HepG2 (cell line): ENCODE data around the gene TRAK1. TPM values are rescaled to one million over a fixed set of nuclear protein-coding genes. Genes with fewer than 3 reads are reported as not detected.

Experiments
- CC2D1A ChIP-seq: sonication (generic); formaldehyde crosslinking; IDR thresholded peaks from 2 replicates; pipeline ENCODE4 v1.8.1; 2023; ENCODE audit warnings: mild to moderate bottlenecking, missing genetic modification reagents
- EEA1 ChIP-seq: sonication (generic); formaldehyde crosslinking; IDR thresholded peaks from 2 replicates; pipeline ENCODE4 v1.5.1; 2020; ENCODE audit warnings: mild to moderate bottlenecking, missing genetic modification reagents, borderline replicate concordance
- HMG20B ChIP-seq: conservative IDR thresholded peaks from 2 replicates; pipeline ENCODE4 v1.6.1; 2016; ENCODE audit warnings: missing genetic modification reagents, missing compliant biosample characterization
- RXRA ChIP-seq: sonication (generic); formaldehyde crosslinking; IDR thresholded peaks from 2 replicates; pipeline ENCODE4 v1.5.1; 2020; ENCODE audit warnings: missing genetic modification reagents
- TSC22D2 ChIP-seq: sonication (generic); formaldehyde crosslinking; IDR thresholded peaks from 2 replicates; pipeline ENCODE4 v1.5.1; 2020; ENCODE audit warnings: missing genetic modification reagents, mild to moderate bottlenecking, borderline replicate concordance
- ZNF337 ChIP-seq: sonication (generic); formaldehyde crosslinking; IDR thresholded peaks from 2 replicates; pipeline ENCODE4 v1.5.1; 2020; ENCODE audit warnings: missing genetic modification reagents, low read depth, mild to moderate bottlenecking, borderline replicate concordance
- polyA plus RNA-seq, 8 experiments: library from polyadenylated mRNA; depleted of rRNA in 3 of 8; stranded (reverse) in 7 of 8; unstranded in 1 of 8; fragments of >200 nt; fragmentation: Illumina TruSeq in 4 of 8; extraction: Trizol in 4 of 8; gene quantifications; 2 replicates each; pipeline versions ENCODE4 v1.2.1 to v1.2.3, GENCODE V29; 2011 to 2016; ENCODE audit warnings: low read depth in 4 of 8, missing spikeins in 1 of 8, mixed read lengths in 1 of 8; ENCODE audit not compliant: insufficient read depth in 1 of 8
- total RNA-seq, 5 experiments: library from RNA; depleted of rRNA; stranded (reverse); fragments of >200 nt; fragmentation: Illumina TruSeq; extraction: Trizol; gene quantifications; 2 replicates each; pipeline ENCODE4 v1.2.3, GENCODE V29; 2016; ENCODE audit warnings: low read depth in 1 of 5
- TF ChIP-seq, protein P1 (sequence below): IDR thresholded peaks from 2 replicates; pipeline ENCODE4 v1.6.1; 2018; ENCODE audit warnings: missing genetic modification reagents
- TF ChIP-seq, protein P2 (sequence below): sonication (generic); formaldehyde crosslinking; IDR thresholded peaks from 2 replicates; pipeline ENCODE4 v1.5.0; 2020; ENCODE audit warnings: mild to moderate bottlenecking, missing genetic modification reagents, moderate library complexity
- TF ChIP-seq, protein P3 (sequence below): IDR thresholded peaks from 2 replicates; pipeline ENCODE4 v1.6.1; 2016; ENCODE audit warnings: missing compliant biosample characterization, missing genetic modification reagents, borderline replicate concordance
- TF ChIP-seq, protein P4 (sequence below): sonication (generic); formaldehyde crosslinking; IDR thresholded peaks from 2 replicates; pipeline ENCODE4 v1.8.1; 2023; ENCODE audit warnings: mild to moderate bottlenecking, missing genetic modification reagents
- TF ChIP-seq, protein P5 (sequence below): sonication (generic); formaldehyde crosslinking; IDR thresholded peaks from 2 replicates; pipeline ENCODE4 v1.4.0; 2020; ENCODE audit warnings: mild to moderate bottlenecking, missing genetic modification reagents
- TF ChIP-seq, protein P6 (sequence below), 2 experiments: sonication (generic) in 1 of 2; formaldehyde crosslinking in 1 of 2; IDR thresholded peaks; 2 replicates each; pipeline versions ENCODE4 v1.4.0 to v1.6.1; 2018 to 2020; ENCODE audit warnings: missing genetic modification reagents in 2 of 2, borderline replicate concordance in 1 of 2, low read depth in 1 of 2, mild to moderate bottlenecking in 1 of 2, missing biosample characterization in 1 of 2

The TRAK1 gene
- total and polyA plus RNA-seq, 2 of the 13 experiments (the other 11 are each of a cell fraction or from before 2014, with no cell fraction given): 20.5 to 46.6 TPM

DNA sequence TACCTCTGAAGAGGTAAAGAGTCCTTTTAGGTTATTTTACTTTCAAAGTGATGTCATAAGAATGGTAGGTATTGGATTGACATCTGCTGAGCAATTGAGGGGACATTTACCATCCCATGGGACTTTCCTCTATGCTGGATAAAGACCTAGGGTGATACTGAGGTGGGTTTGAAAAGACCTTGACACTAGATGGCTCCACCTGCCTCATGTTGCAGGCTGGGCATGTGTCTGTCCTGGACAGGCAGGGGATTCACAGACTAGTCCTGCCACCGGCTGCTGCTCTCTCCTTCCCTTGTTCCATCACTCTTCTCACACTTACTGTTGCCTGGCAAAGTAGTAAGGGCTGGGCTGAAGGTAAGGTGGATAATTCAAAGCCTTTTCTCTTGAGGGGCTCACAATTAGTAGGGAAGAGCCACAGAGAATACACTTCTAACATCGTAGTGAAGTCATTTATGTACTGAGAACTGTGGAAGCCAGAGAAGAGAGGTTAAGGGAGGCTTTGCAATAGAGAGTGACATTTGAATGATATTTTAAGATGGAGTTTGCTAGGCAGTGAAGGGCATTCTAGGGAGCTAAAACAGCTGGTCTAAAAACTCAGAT is 27.7 kb downstream of the TRAK1 start (continued):
- TF ChIP-seq, protein P1, sequence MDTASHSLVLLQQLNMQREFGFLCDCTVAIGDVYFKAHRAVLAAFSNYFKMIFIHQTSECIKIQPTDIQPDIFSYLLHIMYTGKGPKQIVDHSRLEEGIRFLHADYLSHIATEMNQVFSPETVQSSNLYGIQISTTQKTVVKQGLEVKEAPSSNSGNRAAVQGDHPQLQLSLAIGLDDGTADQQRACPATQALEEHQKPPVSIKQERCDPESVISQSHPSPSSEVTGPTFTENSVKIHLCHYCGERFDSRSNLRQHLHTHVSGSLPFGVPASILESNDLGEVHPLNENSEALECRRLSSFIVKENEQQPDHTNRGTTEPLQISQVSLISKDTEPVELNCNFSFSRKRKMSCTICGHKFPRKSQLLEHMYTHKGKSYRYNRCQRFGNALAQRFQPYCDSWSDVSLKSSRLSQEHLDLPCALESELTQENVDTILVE (CRISPR knock-in tag): no peak
- TF ChIP-seq TSC22D2: no peak
- TF ChIP-seq, protein P2, sequence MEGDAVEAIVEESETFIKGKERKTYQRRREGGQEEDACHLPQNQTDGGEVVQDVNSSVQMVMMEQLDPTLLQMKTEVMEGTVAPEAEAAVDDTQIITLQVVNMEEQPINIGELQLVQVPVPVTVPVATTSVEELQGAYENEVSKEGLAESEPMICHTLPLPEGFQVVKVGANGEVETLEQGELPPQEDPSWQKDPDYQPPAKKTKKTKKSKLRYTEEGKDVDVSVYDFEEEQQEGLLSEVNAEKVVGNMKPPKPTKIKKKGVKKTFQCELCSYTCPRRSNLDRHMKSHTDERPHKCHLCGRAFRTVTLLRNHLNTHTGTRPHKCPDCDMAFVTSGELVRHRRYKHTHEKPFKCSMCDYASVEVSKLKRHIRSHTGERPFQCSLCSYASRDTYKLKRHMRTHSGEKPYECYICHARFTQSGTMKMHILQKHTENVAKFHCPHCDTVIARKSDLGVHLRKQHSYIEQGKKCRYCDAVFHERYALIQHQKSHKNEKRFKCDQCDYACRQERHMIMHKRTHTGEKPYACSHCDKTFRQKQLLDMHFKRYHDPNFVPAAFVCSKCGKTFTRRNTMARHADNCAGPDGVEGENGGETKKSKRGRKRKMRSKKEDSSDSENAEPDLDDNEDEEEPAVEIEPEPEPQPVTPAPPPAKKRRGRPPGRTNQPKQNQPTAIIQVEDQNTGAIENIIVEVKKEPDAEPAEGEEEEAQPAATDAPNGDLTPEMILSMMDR: peak; percentile 92
- TF ChIP-seq, protein P3, sequence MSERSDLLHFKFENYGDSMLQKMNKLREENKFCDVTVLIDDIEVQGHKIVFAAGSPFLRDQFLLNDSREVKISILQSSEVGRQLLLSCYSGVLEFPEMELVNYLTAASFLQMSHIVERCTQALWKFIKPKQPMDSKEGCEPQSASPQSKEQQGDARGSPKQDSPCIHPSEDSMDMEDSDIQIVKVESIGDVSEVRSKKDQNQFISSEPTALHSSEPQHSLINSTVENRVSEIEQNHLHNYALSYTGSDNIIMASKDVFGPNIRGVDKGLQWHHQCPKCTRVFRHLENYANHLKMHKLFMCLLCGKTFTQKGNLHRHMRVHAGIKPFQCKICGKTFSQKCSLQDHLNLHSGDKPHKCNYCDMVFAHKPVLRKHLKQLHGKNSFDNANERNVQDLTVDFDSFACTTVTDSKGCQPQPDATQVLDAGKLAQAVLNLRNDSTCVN (CRISPR knock-in tag): no peak
- TF ChIP-seq, protein P4, sequence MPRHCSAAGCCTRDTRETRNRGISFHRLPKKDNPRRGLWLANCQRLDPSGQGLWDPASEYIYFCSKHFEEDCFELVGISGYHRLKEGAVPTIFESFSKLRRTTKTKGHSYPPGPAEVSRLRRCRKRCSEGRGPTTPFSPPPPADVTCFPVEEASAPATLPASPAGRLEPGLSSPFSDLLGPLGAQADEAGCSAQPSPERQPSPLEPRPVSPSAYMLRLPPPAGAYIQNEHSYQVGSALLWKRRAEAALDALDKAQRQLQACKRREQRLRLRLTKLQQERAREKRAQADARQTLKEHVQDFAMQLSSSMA: no peak
- TF ChIP-seq EEA1 (CRISPR knock-in tag): no peak
- TF ChIP-seq HMG20B (CRISPR knock-in tag): no peak
- TF ChIP-seq CC2D1A (CRISPR knock-in tag): no peak
- TF ChIP-seq, protein P5, sequence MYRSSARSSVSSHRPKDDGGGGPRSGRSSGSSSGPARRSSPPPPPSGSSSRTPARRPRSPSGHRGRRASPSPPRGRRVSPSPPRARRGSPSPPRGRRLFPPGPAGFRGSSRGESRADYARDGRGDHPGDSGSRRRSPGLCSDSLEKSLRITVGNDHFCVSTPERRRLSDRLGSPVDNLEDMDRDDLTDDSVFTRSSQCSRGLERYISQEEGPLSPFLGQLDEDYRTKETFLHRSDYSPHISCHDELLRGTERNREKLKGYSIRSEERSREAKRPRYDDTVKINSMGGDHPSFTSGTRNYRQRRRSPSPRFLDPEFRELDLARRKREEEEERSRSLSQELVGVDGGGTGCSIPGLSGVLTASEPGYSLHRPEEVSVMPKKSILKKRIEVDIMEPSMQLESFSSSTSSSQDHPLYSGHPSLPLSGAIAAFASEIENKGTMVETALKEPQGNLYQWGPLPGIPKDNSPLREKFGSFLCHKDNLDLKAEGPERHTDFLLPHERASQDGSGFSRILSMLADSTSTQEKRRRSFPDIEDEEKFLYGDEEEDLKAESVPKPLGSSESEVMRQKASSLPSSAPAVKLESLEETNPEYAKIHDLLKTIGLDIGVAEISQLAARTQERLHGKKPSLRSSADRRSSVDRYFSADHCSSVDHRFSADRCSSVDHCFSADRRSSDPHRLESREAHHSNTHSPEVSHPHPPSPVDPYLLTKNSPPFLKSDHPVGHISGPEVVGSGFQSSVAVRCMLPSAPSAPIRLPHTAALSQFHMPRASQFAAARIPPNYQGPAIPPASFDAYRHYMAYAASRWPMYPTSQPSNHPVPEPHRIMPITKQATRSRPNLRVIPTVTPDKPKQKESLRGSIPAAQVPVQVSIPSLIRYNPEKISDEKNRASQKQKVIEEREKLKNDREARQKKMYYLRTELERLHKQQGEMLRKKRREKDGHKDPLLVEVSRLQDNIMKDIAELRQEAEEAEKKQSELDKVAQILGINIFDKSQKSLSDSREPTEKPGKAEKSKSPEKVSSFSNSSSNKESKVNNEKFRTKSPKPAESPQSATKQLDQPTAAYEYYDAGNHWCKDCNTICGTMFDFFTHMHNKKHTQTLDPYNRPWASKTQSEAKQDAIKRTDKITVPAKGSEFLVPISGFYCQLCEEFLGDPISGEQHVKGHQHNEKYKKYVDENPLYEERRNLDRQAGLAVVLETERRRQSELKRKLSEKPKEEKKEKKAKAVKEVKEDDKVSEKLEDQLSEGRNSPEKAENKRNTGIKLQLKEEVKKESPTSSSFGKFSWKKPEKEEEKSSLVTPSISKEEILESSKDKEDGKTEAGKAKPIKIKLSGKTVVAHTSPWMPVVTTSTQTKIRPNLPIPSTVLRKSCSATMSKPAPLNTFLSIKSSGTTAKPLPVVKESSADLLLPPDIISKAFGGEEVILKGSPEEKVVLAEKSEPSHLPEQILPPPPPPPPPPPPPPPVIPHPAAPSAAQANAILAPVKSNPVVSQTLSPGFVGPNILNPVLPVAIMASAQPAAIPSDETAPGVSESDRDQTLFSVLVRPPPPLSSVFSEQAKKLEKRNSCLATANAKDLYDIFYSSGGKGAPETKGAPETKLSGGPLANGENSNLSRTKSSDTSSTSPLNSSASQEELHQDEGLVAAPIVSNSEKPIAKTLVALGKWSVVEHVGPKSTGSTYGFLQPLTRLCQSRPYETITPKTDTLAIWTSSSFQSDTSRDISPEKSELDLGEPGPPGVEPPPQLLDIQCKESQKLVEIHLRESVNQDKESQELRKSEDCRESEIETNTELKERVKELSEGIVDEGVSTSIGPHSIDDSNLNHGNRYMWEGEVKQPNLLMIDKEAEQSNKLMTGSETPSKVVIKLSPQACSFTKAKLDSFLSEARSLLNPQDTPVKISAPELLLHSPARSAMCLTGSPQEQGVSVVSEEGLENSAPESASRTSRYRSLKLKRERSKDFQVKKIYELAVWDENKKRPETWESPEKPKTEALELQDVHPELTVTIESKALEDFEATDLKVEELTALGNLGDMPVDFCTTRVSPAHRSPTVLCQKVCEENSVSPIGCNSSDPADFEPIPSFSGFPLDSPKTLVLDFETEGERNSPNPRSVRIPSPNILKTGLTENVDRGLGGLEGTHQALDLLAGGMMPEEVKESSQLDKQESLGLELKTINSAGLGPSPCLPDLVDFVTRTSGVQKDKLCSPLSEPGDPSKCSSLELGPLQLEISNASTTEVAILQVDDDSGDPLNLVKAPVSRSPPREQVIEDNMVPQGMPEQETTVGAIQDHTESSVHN (CRISPR knock-in tag): no peak
- TF ChIP-seq, protein P6, sequence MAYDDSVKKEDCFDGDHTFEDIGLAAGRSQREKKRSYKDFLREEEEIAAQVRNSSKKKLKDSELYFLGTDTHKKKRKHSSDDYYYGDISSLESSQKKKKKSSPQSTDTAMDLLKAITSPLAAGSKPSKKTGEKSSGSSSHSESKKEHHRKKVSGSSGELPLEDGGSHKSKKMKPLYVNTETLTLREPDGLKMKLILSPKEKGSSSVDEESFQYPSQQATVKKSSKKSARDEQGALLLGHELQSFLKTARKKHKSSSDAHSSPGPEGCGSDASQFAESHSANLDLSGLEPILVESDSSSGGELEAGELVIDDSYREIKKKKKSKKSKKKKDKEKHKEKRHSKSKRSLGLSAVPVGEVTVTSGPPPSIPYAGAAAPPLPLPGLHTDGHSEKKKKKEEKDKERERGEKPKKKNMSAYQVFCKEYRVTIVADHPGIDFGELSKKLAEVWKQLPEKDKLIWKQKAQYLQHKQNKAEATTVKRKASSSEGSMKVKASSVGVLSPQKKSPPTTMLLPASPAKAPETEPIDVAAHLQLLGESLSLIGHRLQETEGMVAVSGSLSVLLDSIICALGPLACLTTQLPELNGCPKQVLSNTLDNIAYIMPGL (CRISPR knock-in tag; IDR thresholded peaks at IDR 0.05; ENCODE audit: borderline replicate concordance in 1 of 2, low read depth in 1 of 2): peak in 1 of 2 experiments; percentile 51; a peak in 1 of 4 replicates
- peak; percentile 27; the same call in 1 of the 2 replicates for TF ChIP-seq RXRA (CRISPR knock-in tag)
- TF ChIP-seq ZNF337 (CRISPR knock-in tag): no peak
